Measurements from ENCODE around the gene VDR.

Gene VDR

GRCh38 chr12:47794679-47795078, 110.1 kb downstream of the VDR start:
- no peak for TF ChIP-seq FOXP2 (optimal IDR thresholded peaks at IDR 0.05; ENCODE audit: borderline replicate concordance, extremely low read depth, extremely low read length, insufficient read depth)

GRCh38 chr12:47793015-47793681, 111.6 kb downstream of the VDR start:
- TF ChIP-seq REST (IDR thresholded peaks at IDR 0.05; ENCODE audit: insufficient read depth in 1 of 2, low read depth in 2 of 2, low read length in 2 of 2) (no peak), POLR2AphosphoS5 (IDR thresholded peaks at IDR 0.05; ENCODE audit: low read depth, low read length) (no peak), TAF1 (IDR thresholded peaks at IDR 0.05; ENCODE audit: borderline replicate concordance, insufficient read depth, low read length) (no peak), SIN3A (IDR thresholded peaks at IDR 0.05; ENCODE audit: borderline replicate concordance, insufficient read depth, low read length) (no peak), FOXP2 (optimal IDR thresholded peaks at IDR 0.05; ENCODE audit: borderline replicate concordance, extremely low read depth, extremely low read length, insufficient read depth) (no peak)

- TF ChIP-seq FOXP2 (optimal IDR thresholded peaks at IDR 0.05; ENCODE audit: borderline replicate concordance, extremely low read depth, extremely low read length, insufficient read depth), result no peak
- no peak for TF ChIP-seq POLR2AphosphoS5 (IDR thresholded peaks at IDR 0.05; ENCODE audit: low read depth, low read length)
- no peak for TF ChIP-seq TAF1 (IDR thresholded peaks at IDR 0.05; ENCODE audit: borderline replicate concordance, insufficient read depth, low read length)
- no peak for TF ChIP-seq SIN3A (IDR thresholded peaks at IDR 0.05; ENCODE audit: borderline replicate concordance, insufficient read depth, low read length)
- no peak for TF ChIP-seq REST (IDR thresholded peaks at IDR 0.05; ENCODE audit: insufficient read depth in 1 of 2, low read depth in 2 of 2, low read length in 2 of 2)
Observed at GRCh38 chr12:47791874-47792273, 112.9 kb downstream of the VDR start.
